Liver (tissue), 9 donors: ENCODE data around the gene MEIS3. TPM values are rescaled to one million over a fixed set of nuclear protein-coding genes. Genes with fewer than 3 reads are reported as not detected.

Source experiments
- DNase-seq: peaks from one replicate; pipeline ENCODE4 v3.0.0-alpha.2; 2017; ENCODE audit warnings: low spot score
- H3K27ac ChIP-seq, 2 donors: one replicate each; pipeline ENCODE4 v1.7.0; 2013; ENCODE audit warnings: inconsistent platforms in 2 of 2, low read length in 2 of 2, control low read depth in 1 of 2, low read depth in 1 of 2, mild to moderate bottlenecking in 1 of 2
- H3K27me3 ChIP-seq, 4 donors: one replicate each; pipeline versions ENCODE4 v1.6.1 to v1.7.0; 2013; ENCODE audit warnings: low read length in 3 of 4, inconsistent platforms in 1 of 4, mild to moderate bottlenecking in 1 of 4, moderate library complexity in 1 of 4; ENCODE audit not compliant: control insufficient read depth in 4 of 4, insufficient read depth in 4 of 4
- H3K36me3 ChIP-seq, 4 donors: one replicate each; pipeline versions ENCODE4 v1.6.1 to v1.7.0; 2013; ENCODE audit warnings: low read length in 3 of 4, mild to moderate bottlenecking in 3 of 4, low read depth in 1 of 4, moderate library complexity in 1 of 4; ENCODE audit not compliant: control insufficient read depth in 4 of 4, insufficient read depth in 3 of 4
- H3K4me1 ChIP-seq, 4 donors: one replicate each; pipeline versions ENCODE4 v1.6.1 to v1.7.0; 2013; ENCODE audit warnings: low read length in 3 of 4, mild to moderate bottlenecking in 3 of 4, moderate library complexity in 1 of 4; ENCODE audit not compliant: control insufficient read depth in 4 of 4, insufficient read depth in 4 of 4
- H3K4me3 ChIP-seq, 3 donors: one replicate each; pipeline versions ENCODE4 v1.6.1 to v1.7.0; 2013; ENCODE audit warnings: low read length in 3 of 3, control low read depth in 1 of 3, low read depth in 1 of 3, mild to moderate bottlenecking in 1 of 3
- H3K9ac ChIP-seq, 2 donors: one replicate each; pipeline ENCODE4 v1.7.0; 2013; ENCODE audit warnings: low read length in 2 of 2, mild to moderate bottlenecking in 2 of 2, moderate library complexity in 2 of 2, control low read depth in 1 of 2, low read depth in 1 of 2
- H3K9me3 ChIP-seq, 4 donors: one replicate each; pipeline versions ENCODE4 v1.6.1 to v1.7.0; 2013; ENCODE audit warnings: low read length in 3 of 4; ENCODE audit not compliant: control insufficient read depth in 4 of 4
- ATF3 ChIP-seq: IDR thresholded peaks from 2 replicates; pipeline ENCODE4 v1.6.1; 2016; ENCODE audit warnings: antibody characterized with exemption
- CTCF ChIP-seq: fragments of 150-350 bp; IDR thresholded peaks from 2 replicates; pipeline ENCODE4 v1.5.1; 2017; ENCODE audit warnings: improper control_type of control experiment, low read depth, low read length; ENCODE audit not compliant: missing input control
- EGR1 ChIP-seq, 2 donors: IDR thresholded peaks; 2 replicates each; pipeline ENCODE4 v1.6.1; 2016 to 2018; ENCODE audit warnings: antibody characterized with exemption in 2 of 2, low read depth in 2 of 2
- FOXA1 ChIP-seq: IDR thresholded peaks from 2 replicates; pipeline ENCODE4 v1.6.1; 2016; ENCODE audit warnings: antibody characterized with exemption
- FOXA2 ChIP-seq: IDR thresholded peaks from 2 replicates; pipeline ENCODE4 v1.6.1; 2016; ENCODE audit warnings: antibody characterized with exemption
- GABPA ChIP-seq, 2 donors: IDR thresholded peaks in 1 of 2; conservative IDR thresholded peaks in 1 of 2; 2 replicates each; pipeline ENCODE4 v1.6.1; 2016; ENCODE audit warnings: antibody characterized with exemption in 2 of 2, mild to moderate bottlenecking in 1 of 2, moderate library complexity in 1 of 2
- HNF4A ChIP-seq, 2 donors: conservative IDR thresholded peaks; 2 replicates each; pipeline ENCODE4 v1.6.1; 2016; ENCODE audit warnings: antibody characterized with exemption in 2 of 2, mild to moderate bottlenecking in 2 of 2
- HNF4G ChIP-seq: IDR thresholded peaks from 2 replicates; pipeline ENCODE4 v1.6.1; 2016; ENCODE audit warnings: antibody characterized with exemption
- JUND ChIP-seq, 2 donors: IDR thresholded peaks; 2 replicates each; pipeline ENCODE4 v1.6.1; 2016; ENCODE audit warnings: antibody characterized with exemption in 2 of 2
- MAX ChIP-seq: IDR thresholded peaks from 2 replicates; pipeline ENCODE4 v1.6.1; 2016; ENCODE audit warnings: antibody characterized with exemption
- NR2F2 ChIP-seq: IDR thresholded peaks from 2 replicates; pipeline ENCODE4 v1.6.1; 2016; ENCODE audit warnings: antibody characterized with exemption
- RAD21 ChIP-seq, 2 donors: IDR thresholded peaks; 2 replicates each; pipeline ENCODE4 v1.6.1; 2016; ENCODE audit warnings: antibody characterized with exemption in 2 of 2, mild to moderate bottlenecking in 2 of 2
- RXRA ChIP-seq, 2 donors: IDR thresholded peaks; 2 replicates each; pipeline ENCODE4 v1.6.1; 2017 to 2018; ENCODE audit warnings: antibody characterized with exemption in 2 of 2, mild to moderate bottlenecking in 1 of 2
- SP1 ChIP-seq: IDR thresholded peaks from 2 replicates; pipeline ENCODE4 v1.6.1; 2018; ENCODE audit warnings: antibody characterized with exemption, mild to moderate bottlenecking
- TAF1 ChIP-seq: conservative IDR thresholded peaks from 2 replicates; pipeline ENCODE4 v1.6.1; 2016; ENCODE audit warnings: antibody characterized with exemption, mild to moderate bottlenecking
- YY1 ChIP-seq: IDR thresholded peaks from 2 replicates; pipeline ENCODE4 v1.6.1; 2016; ENCODE audit warnings: antibody characterized with exemption, mild to moderate bottlenecking
- WGBS: extraction: QIAGEN DNeasy Blood & Tissue Kit; methylation state at CpG from one replicate; pipeline ENCODE4 v1.1.7; 2013; 5-methylcytosine and 5-hydroxymethylcytosine counted together
- polyA plus RNA-seq, 2 donors: library from polyadenylated mRNA; stranded (reverse) in 1 of 2; unstranded in 1 of 2; fragments of 200-250 nt in 1 of 2; fragments of >200 nt in 1 of 2; fragmentation: Nextera tagmentation in 1 of 2; extraction: Ambion mirVana in 1 of 2; gene quantifications; one replicate each; pipeline versions ENCODE4 v1.2.1 to v1.2.3, GENCODE V29; 2013 to 2015
- total RNA-seq, 2 donors: library from RNA; depleted of rRNA; stranded (reverse); fragments of >200 nt; gene quantifications; one replicate each; pipeline ENCODE4 v1.2.3, GENCODE V29; 2014
- TF ChIP-seq, protein P1 (sequence below): IDR thresholded peaks from 2 replicates; pipeline ENCODE4 v1.6.1; 2016; ENCODE audit warnings: antibody characterized with exemption, mild to moderate bottlenecking
- TF ChIP-seq, protein P2 (sequence below): IDR thresholded peaks from 2 replicates; pipeline ENCODE4 v1.6.1; 2016; ENCODE audit warnings: antibody characterized with exemption
- donor health status: healthy.
- donor health status: healthy.
- donor health status: healthy.
- donor health status: healthy.
- donor health status: healthy.

MEIS3 gene
- total and polyA plus RNA-seq, 4 donors = 0.50 to 1.3 (median 0.89) TPM

- TF ChIP-seq ATF3 (no peak), FOXA2 (no peak), NR2F2 (no peak), TAF1 (no peak), RXRA (IDR thresholded peaks at IDR 0.05) (no peak)
Observed at GRCh38 chr19:47467914-47468313, 48.6 kb upstream of the MEIS3 start (continued).

- WGBS = 88% methylated on average over 27 of the region's 27 CpGs
- Histone ChIP-seq H3K36me3 (no peaks in the 10 kb centered on the region), H3K9me3 (no peaks in the 10 kb centered on the region), H3K27me3 (peaks cover 0 to 11% (median 3%) of the 10 kb centered on the region in 4 donors), H3K9ac (no peak overlapping the region), H3K4me3 (no peak overlapping the region), H3K4me1 (no peaks in the 10 kb centered on the region), H3K27ac (no peak overlapping the region)
- TF ChIP-seq YY1 = no peak
- TF ChIP-seq NR2F2 = no peak
- TF ChIP-seq RXRA (IDR thresholded peaks at IDR 0.05) = no peak
- TF ChIP-seq MAX = no peak
- no peak for TF ChIP-seq FOXA1
- no peak for DNase-seq
Observed at GRCh38 chr19:47465957-47466356, 46.6 kb upstream of the MEIS3 start.

GRCh38 chr19:47464675-47465419 lies 45.5 kb upstream of the MEIS3 start:
- DNase-seq = no peak
- TF ChIP-seq RXRA (IDR thresholded peaks at IDR 0.05) (no peak), EGR1 (IDR thresholded peaks at IDR 0.05; ENCODE audit: low read depth in 2 of 2) (no peak), JUND (IDR thresholded peaks at IDR 0.05) (no peak), SP1 (no peak), CTCF (no peak), ATF3 (no peak), GABPA (IDR thresholded peaks at IDR 0.05 in 1 of 2, conservative IDR thresholded peaks at IDR 0.05 in 1 of 2) (no peak), NR2F2 (no peak), FOXA1 (no peak), HNF4G (no peak), FOXA2 (no peak), TAF1 (no peak), HNF4A (conservative IDR thresholded peaks at IDR 0.05) (no peak), MAX (no peak), YY1 (no peak), RAD21 (IDR thresholded peaks at IDR 0.05) (no peak)
- TF ChIP-seq, protein P1, sequence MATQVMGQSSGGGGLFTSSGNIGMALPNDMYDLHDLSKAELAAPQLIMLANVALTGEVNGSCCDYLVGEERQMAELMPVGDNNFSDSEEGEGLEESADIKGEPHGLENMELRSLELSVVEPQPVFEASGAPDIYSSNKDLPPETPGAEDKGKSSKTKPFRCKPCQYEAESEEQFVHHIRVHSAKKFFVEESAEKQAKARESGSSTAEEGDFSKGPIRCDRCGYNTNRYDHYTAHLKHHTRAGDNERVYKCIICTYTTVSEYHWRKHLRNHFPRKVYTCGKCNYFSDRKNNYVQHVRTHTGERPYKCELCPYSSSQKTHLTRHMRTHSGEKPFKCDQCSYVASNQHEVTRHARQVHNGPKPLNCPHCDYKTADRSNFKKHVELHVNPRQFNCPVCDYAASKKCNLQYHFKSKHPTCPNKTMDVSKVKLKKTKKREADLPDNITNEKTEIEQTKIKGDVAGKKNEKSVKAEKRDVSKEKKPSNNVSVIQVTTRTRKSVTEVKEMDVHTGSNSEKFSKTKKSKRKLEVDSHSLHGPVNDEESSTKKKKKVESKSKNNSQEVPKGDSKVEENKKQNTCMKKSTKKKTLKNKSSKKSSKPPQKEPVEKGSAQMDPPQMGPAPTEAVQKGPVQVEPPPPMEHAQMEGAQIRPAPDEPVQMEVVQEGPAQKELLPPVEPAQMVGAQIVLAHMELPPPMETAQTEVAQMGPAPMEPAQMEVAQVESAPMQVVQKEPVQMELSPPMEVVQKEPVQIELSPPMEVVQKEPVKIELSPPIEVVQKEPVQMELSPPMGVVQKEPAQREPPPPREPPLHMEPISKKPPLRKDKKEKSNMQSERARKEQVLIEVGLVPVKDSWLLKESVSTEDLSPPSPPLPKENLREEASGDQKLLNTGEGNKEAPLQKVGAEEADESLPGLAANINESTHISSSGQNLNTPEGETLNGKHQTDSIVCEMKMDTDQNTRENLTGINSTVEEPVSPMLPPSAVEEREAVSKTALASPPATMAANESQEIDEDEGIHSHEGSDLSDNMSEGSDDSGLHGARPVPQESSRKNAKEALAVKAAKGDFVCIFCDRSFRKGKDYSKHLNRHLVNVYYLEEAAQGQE = no peak
- TF ChIP-seq, protein P2, sequence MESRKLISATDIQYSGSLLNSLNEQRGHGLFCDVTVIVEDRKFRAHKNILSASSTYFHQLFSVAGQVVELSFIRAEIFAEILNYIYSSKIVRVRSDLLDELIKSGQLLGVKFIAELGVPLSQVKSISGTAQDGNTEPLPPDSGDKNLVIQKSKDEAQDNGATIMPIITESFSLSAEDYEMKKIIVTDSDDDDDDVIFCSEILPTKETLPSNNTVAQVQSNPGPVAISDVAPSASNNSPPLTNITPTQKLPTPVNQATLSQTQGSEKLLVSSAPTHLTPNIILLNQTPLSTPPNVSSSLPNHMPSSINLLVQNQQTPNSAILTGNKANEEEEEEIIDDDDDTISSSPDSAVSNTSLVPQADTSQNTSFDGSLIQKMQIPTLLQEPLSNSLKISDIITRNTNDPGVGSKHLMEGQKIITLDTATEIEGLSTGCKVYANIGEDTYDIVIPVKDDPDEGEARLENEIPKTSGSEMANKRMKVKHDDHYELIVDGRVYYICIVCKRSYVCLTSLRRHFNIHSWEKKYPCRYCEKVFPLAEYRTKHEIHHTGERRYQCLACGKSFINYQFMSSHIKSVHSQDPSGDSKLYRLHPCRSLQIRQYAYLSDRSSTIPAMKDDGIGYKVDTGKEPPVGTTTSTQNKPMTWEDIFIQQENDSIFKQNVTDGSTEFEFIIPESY = no peak
- no peak overlapping the region for H3K4me3 ChIP-seq
- no peak overlapping the region for H3K9ac ChIP-seq
- no peaks in the 10 kb centered on the region for H3K9me3 ChIP-seq
- H3K36me3 ChIP-seq = no peaks in the 10 kb centered on the region
- H3K4me1 ChIP-seq = no peaks in the 10 kb centered on the region
- H3K27me3 ChIP-seq = peaks cover 0 to 11% (median 4%) of the 10 kb centered on the region in 4 donors
- WGBS = 68% methylated on average over 10 of the region's 10 CpGs
- no peak overlapping the region for H3K27ac ChIP-seq
